Ascending aorta (tissue), 2 donors: ENCODE results near the gene LRP1B. TPM values are rescaled to one million over a fixed set of nuclear protein-coding genes. Genes with fewer than 3 reads are reported as not detected.

Experiments used
- DNase-seq, 2 donors: peaks; one replicate each; pipeline ENCODE4 v3.0.0-alpha.2; 2019; ENCODE audit warnings: low spot score in 2 of 2
- H3K27ac ChIP-seq, 2 donors: fragments of 200-600 bp; sonication (generic); one replicate each; pipeline ENCODE4 v1.5.1; 2016 to 2017; ENCODE audit warnings: mild to moderate bottlenecking in 1 of 2
- H3K27me3 ChIP-seq: fragments of 200-600 bp; sonication (generic); one replicate; pipeline ENCODE4 v1.5.1; 2017
- H3K36me3 ChIP-seq, 2 donors: fragments of 200-600 bp; sonication (generic); one replicate each; pipeline ENCODE4 v1.5.1; 2016
- H3K4me1 ChIP-seq, 2 donors: fragments of 200-600 bp; sonication (generic); one replicate each; pipeline ENCODE4 v1.5.1; 2016 to 2017; ENCODE audit warnings: mild to moderate bottlenecking in 1 of 2
- H3K4me3 ChIP-seq, 2 donors: fragments of 200-600 bp; sonication (generic); one replicate each; pipeline ENCODE4 v1.5.1; 2016 to 2017; ENCODE audit warnings: mild to moderate bottlenecking in 1 of 2
- H3K9me3 ChIP-seq, 2 donors: fragments of 200-600 bp; sonication (generic); one replicate each; pipeline ENCODE4 v1.5.1; 2016
- CTCF ChIP-seq, 3 experiments: fragments of 200-600 bp in 2 of 3; fragments of 450-650 bp in 1 of 3; sonication (generic) in 2 of 3; IDR thresholded peaks; one replicate each; pipeline ENCODE4 v1.5.1; 2016 to 2019; ENCODE audit warnings: antibody characterized with exemption in 3 of 3, mild to moderate bottlenecking in 1 of 3, moderate library complexity in 1 of 3
- intact Hi-C: fragments of 100-400 bp; cut with DNase I; formaldehyde crosslinking; loops from one replicate; pipeline ENCODE4 v1.15.1; 2023
- total RNA-seq: library from RNA; depleted of rRNA; stranded (reverse); fragments of >200 nt; gene quantifications from one replicate; pipeline ENCODE4 v1.1.0, GENCODE V29; 2016

The LRP1B gene
- total RNA-seq, 1 donor from 2014 or later: not detected

GRCh38 chr2:140356697-140357096, 1774.1 kb downstream of the LRP1B start:
- TF ChIP-seq CTCF (IDR thresholded peaks at IDR 0.05): no peak
- no peak for DNase-seq
- H3K36me3 ChIP-seq: no peaks in the 10 kb centered on the region
- H3K27ac ChIP-seq: no peak overlapping the region
- H3K4me3 ChIP-seq: no peak overlapping the region
- H3K9me3 ChIP-seq: no peaks in the 10 kb centered on the region
- intact Hi-C loops: no loop called here
- no peaks in the 10 kb centered on the region for H3K4me1 ChIP-seq
- no peaks in the 10 kb centered on the region for H3K27me3 ChIP-seq

- H3K27me3 ChIP-seq: no peaks in the 10 kb centered on the region
- no peaks in the 10 kb centered on the region for H3K36me3 ChIP-seq
- H3K9me3 ChIP-seq: no peaks in the 10 kb centered on the region
- H3K4me3 ChIP-seq: no peak overlapping the region
- no peak for DNase-seq
- no peak overlapping the region for H3K27ac ChIP-seq
- no peak for TF ChIP-seq CTCF (IDR thresholded peaks at IDR 0.05)
- intact Hi-C loops: no loop called here
- no peaks in the 10 kb centered on the region for H3K4me1 ChIP-seq
Observed at GRCh38 chr2:140355511-140356090, 1775.2 kb downstream of the LRP1B start.

GRCh38 chr2:140354544-140354943, 1776.3 kb downstream of the LRP1B start:
- no peaks in the 10 kb centered on the region for H3K4me1 ChIP-seq
- H3K4me3 ChIP-seq: no peak overlapping the region
- TF ChIP-seq CTCF (IDR thresholded peaks at IDR 0.05): no peak
- no peaks in the 10 kb centered on the region for H3K36me3 ChIP-seq
- no peaks in the 10 kb centered on the region for H3K9me3 ChIP-seq
- DNase-seq: no peak
- H3K27me3 ChIP-seq: no peaks in the 10 kb centered on the region
- no peak overlapping the region for H3K27ac ChIP-seq
- intact Hi-C loops: no loop called here

GRCh38 chr2:140353541-140353940, 1777.3 kb downstream of the LRP1B start:
- no peak overlapping the region for H3K4me3 ChIP-seq
- no peak for DNase-seq
- H3K9me3 ChIP-seq: no peaks in the 10 kb centered on the region
- no peak overlapping the region for H3K27ac ChIP-seq
- intact Hi-C loops: no loop called here
- H3K27me3 ChIP-seq: no peaks in the 10 kb centered on the region
- H3K4me1 ChIP-seq: no peaks in the 10 kb centered on the region
- H3K36me3 ChIP-seq: no peaks in the 10 kb centered on the region
- no peak for TF ChIP-seq CTCF (IDR thresholded peaks at IDR 0.05)

GRCh38 chr2:140351692-140352091, 1779.1 kb downstream of the LRP1B start:
- TF ChIP-seq CTCF (IDR thresholded peaks at IDR 0.05): no peak
- Histone ChIP-seq H3K27ac (no peak overlapping the region), H3K36me3 (no peaks in the 10 kb centered on the region), H3K27me3 (no peaks in the 10 kb centered on the region), H3K4me1 (no peaks in the 10 kb centered on the region), H3K9me3 (no peaks in the 10 kb centered on the region), H3K4me3 (no peak overlapping the region)
- no peak for DNase-seq
- intact Hi-C loops: no loop called here

- no peak for DNase-seq
- no peak for TF ChIP-seq CTCF (IDR thresholded peaks at IDR 0.05)
Observed at GRCh38 chr2:140349695-140350094, 1781.1 kb downstream of the LRP1B start.

More at GRCh38 chr2:140349695-140350094, 1781.1 kb downstream of the LRP1B start:
- H3K9me3 ChIP-seq: no peaks in the 10 kb centered on the region
- no peak overlapping the region for H3K27ac ChIP-seq
- no peaks in the 10 kb centered on the region for H3K4me1 ChIP-seq
- no peak overlapping the region for H3K4me3 ChIP-seq
- H3K27me3 ChIP-seq: no peaks in the 10 kb centered on the region
- no peaks in the 10 kb centered on the region for H3K36me3 ChIP-seq
- intact Hi-C loops: no loop called here
